Spleen (tissue), 11 donors: ENCODE results near the gene TSPAN18. TPM values are rescaled to one million over a fixed set of nuclear protein-coding genes. Genes with fewer than 3 reads are reported as not detected.
A peak's percentile ranks its signal among the peaks of the same experiment; 100 is the strongest.

Experiments used
- DNase-seq: peaks from one replicate; pipeline ENCODE4 v3.0.0-alpha.2; 2020
- H3K27ac ChIP-seq, 8 donors: fragments of 200-600 bp; sonication (generic) in 7 of 8; 1 replicate in 4 of 8; 2 replicates in 4 of 8; pipeline versions ENCODE4 v1.5.0 to v1.8.0; 2016 to 2021; ENCODE audit warnings: inconsistent platforms in 4 of 8, mild to moderate bottlenecking in 4 of 8, moderate library complexity in 1 of 8
- H3K27me3 ChIP-seq, 7 donors: fragments of 200-600 bp; sonication (generic) in 6 of 7; replicated peaks in 1 of 7; 1 replicate in 4 of 7; 2 replicates in 3 of 7; pipeline versions ENCODE4 v1.5.0 to v1.8.0; 2016 to 2021; ENCODE audit warnings: inconsistent platforms in 3 of 7, mild to moderate bottlenecking in 1 of 7
- H3K36me3 ChIP-seq, 6 donors: fragments of 200-600 bp; sonication (generic) in 5 of 6; 1 replicate in 4 of 6; 2 replicates in 2 of 6; pipeline versions ENCODE4 v1.5.0 to v1.8.0; 2016 to 2021; ENCODE audit warnings: inconsistent platforms in 2 of 6
- H3K4me1 ChIP-seq, 6 donors: fragments of 200-600 bp; sonication (generic) in 5 of 6; 1 replicate in 3 of 6; 2 replicates in 3 of 6; pipeline versions ENCODE4 v1.5.0 to v1.8.0; 2016 to 2021; ENCODE audit warnings: inconsistent platforms in 3 of 6
- H3K4me3 ChIP-seq, 8 donors: fragments of 200-600 bp; sonication (generic) in 7 of 8; 1 replicate in 4 of 8; 2 replicates in 4 of 8; pipeline versions ENCODE4 v1.5.0 to v1.8.0; 2016 to 2021; ENCODE audit warnings: inconsistent platforms in 4 of 8, mild to moderate bottlenecking in 4 of 8, moderate library complexity in 2 of 8
- H3K9me3 ChIP-seq, 8 donors: fragments of 200-600 bp; sonication (generic) in 7 of 8; 1 replicate in 4 of 8; 2 replicates in 4 of 8; pipeline versions ENCODE4 v1.5.0 to v1.8.0; 2016 to 2021; ENCODE audit warnings: inconsistent platforms in 4 of 8
- POLR2A ChIP-seq, 3 donors: fragments of 450-650 bp; IDR thresholded peaks; one replicate each; pipeline ENCODE4 v1.5.1; 2017; ENCODE audit warnings: antibody characterized with exemption in 3 of 3, mild to moderate bottlenecking in 1 of 3
- POLR2AphosphoS5 ChIP-seq, 3 donors: sonication (generic); formaldehyde crosslinking; IDR thresholded peaks; one replicate each; pipeline ENCODE4 v1.5.1; 2017; ENCODE audit warnings: antibody characterized with exemption in 3 of 3
- WGBS, 5 donors: extraction: QIAGEN DNeasy Blood & Tissue Kit in 3 of 5; methylation state at CpG; one replicate each; pipeline versions ENCODE4 v1.1.5 to v1.1.7; 2013 to 2018; 5-methylcytosine and 5-hydroxymethylcytosine counted together
- intact Hi-C: fragments of 100-400 bp; cut with DNase I; formaldehyde crosslinking; loops from one replicate; pipeline ENCODE4 v1.15.0; 2023; ENCODE audit warnings: low total_unique reads
- polyA plus RNA-seq, 3 donors: library from polyadenylated mRNA; stranded (reverse); fragments of 200-250 nt; gene quantifications; one replicate each; pipeline ENCODE4 v1.2.1, GENCODE V29; 2013
- total RNA-seq, 7 donors: library from RNA; depleted of rRNA in 3 of 7; stranded (reverse); fragments of >200 nt in 3 of 7; fragmentation: NEBNext Ultra II Directional in 4 of 7; extraction: Animal tissue kit (Norgen Biotek cat#: 25700) in 4 of 7; gene quantifications; one replicate each; pipeline versions ENCODE4 v1.1.0 to v1.2.1, GENCODE V29; 2016 to 2021
- TF ChIP-seq, protein P1 (sequence below), 11 experiments: fragments of 200-600 bp in 7 of 11; fragments of 450-650 bp in 4 of 11; sonication (generic) in 4 of 11; IDR thresholded peaks in 8 of 11; conservative IDR thresholded peaks in 3 of 11; 1 replicate in 7 of 11; 2 replicates in 4 of 11; pipeline versions ENCODE4 v1.4.0 to v1.8.0; 2016 to 2021; ENCODE audit warnings: antibody characterized with exemption in 11 of 11, inconsistent platforms in 4 of 11, mild to moderate bottlenecking in 1 of 11
- donor health status: healthy with polysubstance abuse.
- donor health status: DM: no; HTN: no; CAD: no; lungs with moderate emphysema.
- donor health status: DM: no; HTN: no; CAD: no.
- donor health status: Bipolar disorder and iron deficiency.
- donor health status: healthy.
- donor health status: DM: no; HTN: no; CAD: no.
- donor health status: DM: yes; HTN: yes; CAD: no.

The TSPAN18 gene
- total and polyA plus RNA-seq, 10 donors, result 2.1 to 47.5 (median 21.3) TPM

GRCh38 chr11:44709966-44710365 lies 16.8 kb upstream of the TSPAN18 start:
- DNase-seq, result peak; percentile 33
- H3K27ac ChIP-seq, result no peak overlapping the region
- WGBS, 5 donors, result 24 to 58% (median 47%) methylated on average over 3 of the region's 3 CpGs
- peaks cover 0 to 14% (median 0%) of the 10 kb centered on the region in 6 donors for H3K4me1 ChIP-seq
- peaks cover 0 to 14% (median 2%) of the 10 kb centered on the region in 8 donors for H3K9me3 ChIP-seq
- H3K27me3 ChIP-seq, result peaks cover 0 to 4% (median 0%) of the 10 kb centered on the region in 7 donors
- H3K36me3 ChIP-seq, result no peaks in the 10 kb centered on the region
- H3K4me3 ChIP-seq, result no peak overlapping the region
- intact Hi-C loops, result no loop called here
- TF ChIP-seq, protein P1, sequence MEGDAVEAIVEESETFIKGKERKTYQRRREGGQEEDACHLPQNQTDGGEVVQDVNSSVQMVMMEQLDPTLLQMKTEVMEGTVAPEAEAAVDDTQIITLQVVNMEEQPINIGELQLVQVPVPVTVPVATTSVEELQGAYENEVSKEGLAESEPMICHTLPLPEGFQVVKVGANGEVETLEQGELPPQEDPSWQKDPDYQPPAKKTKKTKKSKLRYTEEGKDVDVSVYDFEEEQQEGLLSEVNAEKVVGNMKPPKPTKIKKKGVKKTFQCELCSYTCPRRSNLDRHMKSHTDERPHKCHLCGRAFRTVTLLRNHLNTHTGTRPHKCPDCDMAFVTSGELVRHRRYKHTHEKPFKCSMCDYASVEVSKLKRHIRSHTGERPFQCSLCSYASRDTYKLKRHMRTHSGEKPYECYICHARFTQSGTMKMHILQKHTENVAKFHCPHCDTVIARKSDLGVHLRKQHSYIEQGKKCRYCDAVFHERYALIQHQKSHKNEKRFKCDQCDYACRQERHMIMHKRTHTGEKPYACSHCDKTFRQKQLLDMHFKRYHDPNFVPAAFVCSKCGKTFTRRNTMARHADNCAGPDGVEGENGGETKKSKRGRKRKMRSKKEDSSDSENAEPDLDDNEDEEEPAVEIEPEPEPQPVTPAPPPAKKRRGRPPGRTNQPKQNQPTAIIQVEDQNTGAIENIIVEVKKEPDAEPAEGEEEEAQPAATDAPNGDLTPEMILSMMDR (IDR thresholded peaks at IDR 0.05 in 8 of 11, conservative IDR thresholded peaks at IDR 0.05 in 3 of 11), result no peak
- TF ChIP-seq POLR2AphosphoS5 (IDR thresholded peaks at IDR 0.05) (no peak), POLR2A (IDR thresholded peaks at IDR 0.05) (no peak)

DNA sequence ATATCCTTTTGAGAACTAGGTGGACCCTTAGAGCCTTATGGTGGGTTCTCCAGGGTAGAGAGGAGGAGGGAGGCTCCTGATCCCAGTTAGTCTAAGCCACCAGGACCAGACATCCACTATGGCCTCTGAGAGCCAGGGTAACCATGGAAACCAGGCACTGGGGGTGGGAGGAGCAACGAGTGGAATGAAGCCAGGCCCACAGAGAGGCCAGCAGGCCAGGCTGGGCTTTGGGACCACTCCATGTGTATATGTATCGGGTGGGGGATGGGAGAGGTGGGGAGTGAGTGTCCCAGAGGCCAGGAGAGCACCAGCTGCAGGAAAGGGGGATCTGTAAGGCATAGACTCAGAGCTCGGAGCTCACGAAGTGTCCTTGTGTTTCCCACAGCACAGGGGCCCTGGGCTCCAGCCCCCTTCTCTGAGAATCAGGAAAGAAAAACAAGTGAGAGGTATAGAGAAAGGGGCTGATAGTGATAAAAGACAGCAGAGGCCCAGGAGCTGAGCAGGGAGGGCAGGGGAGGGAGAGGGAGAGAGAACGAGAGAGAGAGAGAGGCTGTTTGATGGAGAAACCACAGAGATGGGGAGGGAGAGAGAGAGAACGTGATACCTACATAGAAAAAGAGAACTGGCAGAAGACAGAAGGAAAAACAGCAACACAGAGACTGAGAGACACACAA lies 15.5 kb upstream of the TSPAN18 start:
- peaks cover 0 to 14% (median 0%) of the 10 kb centered on the region in 6 donors for H3K4me1 ChIP-seq
- DNase-seq, result no peak
- intact Hi-C loops, result no loop called here

GRCh38 chr11:44711787-44712608 lies 14.8 kb upstream of the TSPAN18 start:
- Histone ChIP-seq H3K4me1 (peaks cover 0 to 14% (median 0%) of the 10 kb centered on the region in 6 donors), H3K9me3 (peaks cover 0 to 11% (median under 1%) of the 10 kb centered on the region in 8 donors), H3K4me3 (no peak overlapping the region), H3K36me3 (no peaks in the 10 kb centered on the region), H3K27me3 (peaks cover 0 to 4% (median 0%) of the 10 kb centered on the region in 7 donors), H3K27ac (no peak overlapping the region)
- 77 to 89% (median 87%) methylated on average over 15 to 16 of the region's 16 CpGs for WGBS, 5 donors
- DNase-seq, result no peak
- intact Hi-C loops, result no loop called here
- no peak for TF ChIP-seq POLR2AphosphoS5 (IDR thresholded peaks at IDR 0.05)
- TF ChIP-seq, protein P1 (IDR thresholded peaks at IDR 0.05 in 8 of 11, conservative IDR thresholded peaks at IDR 0.05 in 3 of 11), result no peak
- no peak for TF ChIP-seq POLR2A (IDR thresholded peaks at IDR 0.05)

More for the DNA sequence above, 15.5 kb upstream of the TSPAN18 start:
- Histone ChIP-seq H3K9me3 (peaks cover 0 to 14% (median 2%) of the 10 kb centered on the region in 8 donors), H3K4me3 (no peak overlapping the region), H3K36me3 (no peaks in the 10 kb centered on the region), H3K27me3 (peaks cover 0 to 4% (median 0%) of the 10 kb centered on the region in 7 donors), H3K27ac (no peak overlapping the region)
- TF ChIP-seq POLR2AphosphoS5 (IDR thresholded peaks at IDR 0.05), result no peak
- 57 to 66% (median 60%) methylated on average over 6 of the region's 6 CpGs for WGBS, 5 donors

GRCh38 chr11:44713022-44713421 lies 13.7 kb upstream of the TSPAN18 start:
- H3K9me3 ChIP-seq, result peaks cover 0 to 6% (median 0%) of the 10 kb centered on the region in 8 donors
- peaks cover 0 to 4% (median 0%) of the 10 kb centered on the region in 7 donors for H3K27me3 ChIP-seq
- no peak for TF ChIP-seq POLR2AphosphoS5 (IDR thresholded peaks at IDR 0.05)
- TF ChIP-seq, protein P1 (IDR thresholded peaks at IDR 0.05 in 8 of 11, conservative IDR thresholded peaks at IDR 0.05 in 3 of 11), result no peak
- no peak for TF ChIP-seq POLR2A (IDR thresholded peaks at IDR 0.05)
- intact Hi-C loops, result no loop called here
- WGBS, 5 donors, result 91 to 100% (median 96%) methylated on average over 1 of the region's 1 CpG
- no peak overlapping the region for H3K4me3 ChIP-seq
- peaks cover 0 to 14% (median 0%) of the 10 kb centered on the region in 6 donors for H3K4me1 ChIP-seq
- no peak overlapping the region for H3K27ac ChIP-seq
- no peaks in the 10 kb centered on the region for H3K36me3 ChIP-seq
- DNase-seq, result no peak
